ENCODE data around the gene JAZF1.

The JAZF1 gene

GRCh38 chr7:28155964-28156363 lies 24.6 kb downstream of the JAZF1 start:
- TF ChIP-seq FOXM1 (IDR thresholded peaks at IDR 0.05; ENCODE audit: borderline replicate concordance, low read depth) (no peak), CEBPB (IDR thresholded peaks at IDR 0.05) (peak; percentile 68), NFIC (IDR thresholded peaks at IDR 0.05) (0 out of 2 replicates have a peak, but pooled peaks have one; percentile 18)

DNA sequence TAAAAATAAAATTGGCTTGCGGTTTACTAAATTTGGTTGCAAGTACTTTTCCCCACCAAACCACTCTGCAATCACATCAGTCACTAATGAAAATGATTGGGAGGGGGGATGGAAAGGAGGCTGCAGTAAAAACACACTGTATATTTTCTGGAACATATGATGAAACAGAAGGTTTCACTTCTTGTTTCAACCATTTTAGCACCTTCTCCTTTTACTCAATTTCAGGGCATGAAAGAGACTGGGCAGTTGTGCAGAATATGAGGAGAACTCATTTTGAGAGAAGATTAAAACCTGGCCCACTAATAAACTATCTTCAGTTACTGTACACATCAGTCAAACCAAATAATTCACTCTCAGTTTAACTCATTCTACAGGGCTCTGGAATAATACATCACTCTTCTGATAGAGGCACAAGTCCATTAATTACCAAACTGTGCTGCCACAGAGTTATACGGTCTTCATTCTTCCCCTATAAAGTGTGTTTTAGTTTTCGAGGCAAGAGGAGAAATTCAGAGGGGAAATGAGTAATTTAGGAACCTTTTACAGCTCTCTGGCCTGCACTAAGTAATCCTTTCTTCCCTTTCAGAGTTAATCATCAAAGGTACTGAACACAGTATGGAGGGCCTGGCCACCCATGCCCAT lies 25.5 kb downstream of the JAZF1 start:
- TF ChIP-seq REST (IDR thresholded peaks at IDR 0.05; ENCODE audit: low read depth): no peak
- TF ChIP-seq EGR1 (IDR thresholded peaks at IDR 0.05): no peak
- no peak for TF ChIP-seq EP300 (IDR thresholded peaks at IDR 0.05; ENCODE audit: borderline replicate concordance)
- TF ChIP-seq TAF1 (IDR thresholded peaks at IDR 0.05; ENCODE audit: low read depth): no peak
- no peak for TF ChIP-seq RAD21 (IDR thresholded peaks at IDR 0.05; ENCODE audit: low read depth)
- no peak for TF ChIP-seq FOXM1 (IDR thresholded peaks at IDR 0.05; ENCODE audit: borderline replicate concordance, low read depth)

- TF ChIP-seq EGR1 (IDR thresholded peaks at IDR 0.05): no peak
- TF ChIP-seq ZBTB7A (IDR thresholded peaks at IDR 0.05; ENCODE audit: low read depth): no peak
- TF ChIP-seq, protein P1, sequence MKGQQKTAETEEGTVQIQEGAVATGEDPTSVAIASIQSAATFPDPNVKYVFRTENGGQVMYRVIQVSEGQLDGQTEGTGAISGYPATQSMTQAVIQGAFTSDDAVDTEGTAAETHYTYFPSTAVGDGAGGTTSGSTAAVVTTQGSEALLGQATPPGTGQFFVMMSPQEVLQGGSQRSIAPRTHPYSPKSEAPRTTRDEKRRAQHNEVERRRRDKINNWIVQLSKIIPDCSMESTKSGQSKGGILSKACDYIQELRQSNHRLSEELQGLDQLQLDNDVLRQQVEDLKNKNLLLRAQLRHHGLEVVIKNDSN (IDR thresholded peaks at IDR 0.05): no peak
- no peak for TF ChIP-seq TCF12 (IDR thresholded peaks at IDR 0.05; ENCODE audit: low read depth)
- TF ChIP-seq RAD21 (IDR thresholded peaks at IDR 0.05; ENCODE audit: low read depth): no peak
- no peak for TF ChIP-seq YY1 (IDR thresholded peaks at IDR 0.05; ENCODE audit: low read depth)
- TF ChIP-seq NFIC (IDR thresholded peaks at IDR 0.05): no peak
- no peak for TF ChIP-seq EP300 (IDR thresholded peaks at IDR 0.05; ENCODE audit: borderline replicate concordance)
These were observed 28.0 kb downstream of the JAZF1 start for GRCh38 chr7:28152594-28152993.

DNA sequence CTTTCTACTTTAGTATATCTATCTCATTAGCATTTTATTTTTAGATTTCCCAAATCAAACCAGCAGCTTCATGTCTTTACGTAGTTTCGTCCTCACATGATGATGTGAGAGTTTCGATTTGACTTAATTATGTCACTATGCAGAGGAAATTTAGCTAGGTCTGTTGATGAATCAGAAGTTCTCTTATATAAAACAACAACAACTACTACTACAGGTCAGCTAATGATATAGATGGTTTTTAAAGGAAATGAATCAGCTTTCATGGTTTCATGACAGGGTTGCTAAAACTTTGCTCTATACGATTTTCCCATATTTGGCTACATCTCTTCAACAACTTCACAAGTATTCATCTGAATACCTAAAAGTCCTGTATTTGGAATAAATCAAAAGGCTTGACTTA lies 28.6 kb downstream of the JAZF1 start:
- no peak for TF ChIP-seq ZBTB7A (IDR thresholded peaks at IDR 0.05; ENCODE audit: low read depth)
- TF ChIP-seq RAD21 (IDR thresholded peaks at IDR 0.05; ENCODE audit: low read depth): no peak
- no peak for TF ChIP-seq TEAD4 (IDR thresholded peaks at IDR 0.05)
- no peak for TF ChIP-seq YY1 (IDR thresholded peaks at IDR 0.05; ENCODE audit: low read depth)
- TF ChIP-seq EGR1 (IDR thresholded peaks at IDR 0.05): no peak
- no peak for TF ChIP-seq EP300 (IDR thresholded peaks at IDR 0.05; ENCODE audit: borderline replicate concordance)
- TF ChIP-seq, protein P1 (IDR thresholded peaks at IDR 0.05): no peak
- no peak for TF ChIP-seq MAX (IDR thresholded peaks at IDR 0.05)
- no peak for TF ChIP-seq TAF1 (IDR thresholded peaks at IDR 0.05; ENCODE audit: low read depth)

- TF ChIP-seq YY1 (IDR thresholded peaks at IDR 0.05; ENCODE audit: low read depth): no peak
- no peak for TF ChIP-seq TCF12 (IDR thresholded peaks at IDR 0.05; ENCODE audit: low read depth)
- TF ChIP-seq CREB1 (IDR thresholded peaks at IDR 0.05; ENCODE audit: low read depth): no peak
- no peak for TF ChIP-seq TEAD4 (IDR thresholded peaks at IDR 0.05)
- no peak for TF ChIP-seq TAF1 (IDR thresholded peaks at IDR 0.05; ENCODE audit: low read depth)
These were observed 31.1 kb downstream of the JAZF1 start for GRCh38 chr7:28149291-28150101.

DNA sequence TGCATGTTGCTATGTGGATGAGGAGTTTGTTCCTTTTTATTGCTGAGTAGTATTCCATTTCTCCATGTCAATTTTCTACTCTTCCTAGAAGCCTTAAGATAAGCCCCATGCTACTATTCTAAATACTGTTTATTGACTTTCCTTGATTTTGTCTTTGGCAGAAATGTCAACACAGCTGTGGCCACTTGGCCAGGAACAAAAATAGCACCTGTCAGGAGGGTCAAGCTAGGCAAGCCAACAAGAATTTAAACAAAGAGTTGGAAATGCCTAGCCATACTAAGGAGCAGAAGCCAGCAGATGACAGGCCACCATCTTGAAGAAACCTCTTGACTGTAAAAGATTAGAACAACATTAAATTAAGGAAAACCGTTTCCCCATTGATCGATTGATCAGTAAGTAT lies 34.7 kb downstream of the JAZF1 start:
- TF ChIP-seq YY1 (IDR thresholded peaks at IDR 0.05; ENCODE audit: low read depth): no peak
- TF ChIP-seq EP300 (IDR thresholded peaks at IDR 0.05; ENCODE audit: borderline replicate concordance): no peak
- TF ChIP-seq TEAD4 (IDR thresholded peaks at IDR 0.05): no peak
- TF ChIP-seq NFIC (IDR thresholded peaks at IDR 0.05): no peak
- TF ChIP-seq TAF1 (IDR thresholded peaks at IDR 0.05; ENCODE audit: low read depth): no peak
- no peak for TF ChIP-seq RAD21 (IDR thresholded peaks at IDR 0.05; ENCODE audit: low read depth)
- TF ChIP-seq CEBPB (IDR thresholded peaks at IDR 0.05): no peak
- TF ChIP-seq, protein P1 (IDR thresholded peaks at IDR 0.05): no peak
- no peak for TF ChIP-seq TCF12 (IDR thresholded peaks at IDR 0.05; ENCODE audit: low read depth)
- TF ChIP-seq ZBTB7A (IDR thresholded peaks at IDR 0.05; ENCODE audit: low read depth): no peak
- no peak for TF ChIP-seq EGR1 (IDR thresholded peaks at IDR 0.05)
- no peak for TF ChIP-seq FOXM1 (IDR thresholded peaks at IDR 0.05; ENCODE audit: borderline replicate concordance, low read depth)
- no peak for TF ChIP-seq CREB1 (IDR thresholded peaks at IDR 0.05; ENCODE audit: low read depth)
- no peak for TF ChIP-seq MAX (IDR thresholded peaks at IDR 0.05)

- TF ChIP-seq TCF12 (IDR thresholded peaks at IDR 0.05; ENCODE audit: low read depth): no peak
- TF ChIP-seq TAF1 (IDR thresholded peaks at IDR 0.05; ENCODE audit: low read depth): no peak
- no peak for TF ChIP-seq CEBPB (IDR thresholded peaks at IDR 0.05)
- no peak for TF ChIP-seq NFIC (IDR thresholded peaks at IDR 0.05)
These were observed 35.4 kb downstream of the JAZF1 start for GRCh38 chr7:28145090-28145626.
